GM12878 (cell line): ENCODE data around the gene DIAPH2. TPM values are rescaled to one million over a fixed set of nuclear protein-coding genes. Genes with fewer than 3 reads are reported as not detected.

Source experiments
- ATAC-seq: fragments of 200-7000 bp; cut with Tn5 transposase; 3 replicates; pipeline ENCODE4 v1.9.1; 2020; ENCODE audit warnings: mild to moderate bottlenecking, moderate library complexity
- BruUV-seq: library from RNA; stranded (reverse); fragments of 400-500 nt; replicated peaks from 2 replicates; lab custom pipeline; 2021; lab: Mats Ljungman, UMichigan
- CTCF ChIA-PET: fragments of 300-600 bp; sonication (Branson Sonifier 250); formaldehyde crosslinking; extraction: SDS; loops from one replicate; lab custom pipeline; 2021; ENCODE audit warnings: inconsistent platforms; lab: Yijun Ruan, JAX
- POLR2A ChIA-PET: fragments of 350-600 bp; formaldehyde crosslinking; extraction: SDS; loops from one replicate; lab custom pipeline; 2021; ENCODE audit warnings: inconsistent platforms; lab: Charles Lee
- RAD21 ChIA-PET: fragments of 300-600 bp; sonication (Branson Sonifier 250); formaldehyde crosslinking; loops from one replicate; lab custom pipeline; 2023; ENCODE audit warnings: antibody characterized with exemption; ENCODE audit not compliant: unreplicated experiment; lab: Charles Lee
- SMC1A ChIA-PET: fragments of 300-600 bp; sonication (Branson Sonifier 250); formaldehyde crosslinking; loops from one replicate; lab custom pipeline; 2023; ENCODE audit not compliant: unreplicated experiment, uncharacterized antibody; lab: Charles Lee
- DNase-seq: peaks from one replicate; pipeline ENCODE4 v3.0.0-alpha.2; 2011; ENCODE audit warnings: low read depth, low spot score
- FAIRE-seq: peaks from 3 replicates; lab custom pipeline; 2011; peaks lifted over from hg19 to GRCh38; lab: Jason Lieb, UNC
- H2AFZ ChIP-seq: 2 replicates; pipeline ENCODE4 v1.6.0; 2011; ENCODE audit warnings: low read depth, low read length, control low read depth; ENCODE audit not compliant: control insufficient read depth
- H3K27ac ChIP-seq: 2 replicates; pipeline ENCODE4 v1.5.1; 2011; ENCODE audit warnings: control low read depth; ENCODE audit not compliant: control insufficient read depth, insufficient read depth
- H3K27me3 ChIP-seq, 2 experiments: replicated peaks in 1 of 2; 2 replicates each; pipeline versions ENCODE4 v1.6.0 to v1.6.1; 2011; ENCODE audit warnings: low read length in 1 of 2; ENCODE audit not compliant: control insufficient read depth in 2 of 2, insufficient read depth in 2 of 2
- H3K36me3 ChIP-seq, 2 experiments: 2 replicates each; pipeline ENCODE4 v1.5.1; 2011; ENCODE audit warnings: low read length in 1 of 2; ENCODE audit not compliant: control insufficient read depth in 2 of 2, insufficient read depth in 2 of 2
- H3K4me1 ChIP-seq: 2 replicates; pipeline ENCODE4 v1.6.1; 2011; ENCODE audit warnings: mild to moderate bottlenecking, low read length, moderate library complexity, mixed read lengths; ENCODE audit not compliant: control insufficient read depth, insufficient read depth
- H3K4me2 ChIP-seq: 2 replicates; pipeline ENCODE4 v1.6.0; 2011; ENCODE audit warnings: control low read depth; ENCODE audit not compliant: control insufficient read depth, insufficient read depth
- H3K4me3 ChIP-seq: fragments of 200-600 bp; sonication (generic); 2 replicates; pipeline ENCODE4 v1.5.1; 2016
- H3K79me2 ChIP-seq: 2 replicates; pipeline ENCODE4 v1.6.0; 2011; ENCODE audit warnings: low read length; ENCODE audit not compliant: control insufficient read depth, insufficient read depth
- H3K9ac ChIP-seq: 2 replicates; pipeline ENCODE4 v1.8.0; 2011; ENCODE audit warnings: low read length, control low read depth, mixed read lengths; ENCODE audit not compliant: control insufficient read depth, insufficient read depth
- H3K9me3 ChIP-seq: replicated peaks from 3 replicates; pipeline ENCODE4 v1.5.1; 2011; ENCODE audit warnings: mild to moderate bottlenecking, low read length; ENCODE audit not compliant: control insufficient read depth, insufficient read depth
- H4K20me1 ChIP-seq: 2 replicates; pipeline ENCODE4 v1.6.0; 2011; ENCODE audit not compliant: control insufficient read depth, insufficient read depth
- CHD1 ChIP-seq: IDR thresholded peaks from 2 replicates; pipeline ENCODE4 v1.6.1; 2012; ENCODE audit warnings: low read depth, low read length, improper control_type of control experiment
- EZH2 ChIP-seq: IDR thresholded peaks from 2 replicates; pipeline ENCODE4 v1.6.1; 2012; ENCODE audit warnings: low read depth, mild to moderate bottlenecking, control low read depth, inconsistent platforms, low read length, borderline replicate concordance; ENCODE audit not compliant: control insufficient read depth
- JUND ChIP-seq: IDR thresholded peaks from 2 replicates; pipeline ENCODE4 v1.6.1; 2012; ENCODE audit warnings: low read depth, mild to moderate bottlenecking, low read length, improper control_type of control experiment, moderate library complexity
- LARP7 ChIP-seq: fragments of 450-650 bp; IDR thresholded peaks from 2 replicates; pipeline ENCODE4 v1.6.1; 2017; ENCODE audit warnings: mild to moderate bottlenecking
- NFYA ChIP-seq: IDR thresholded peaks from 2 replicates; pipeline ENCODE4 v1.6.1; 2011; ENCODE audit warnings: low read depth, mild to moderate bottlenecking, low read length, improper control_type of control experiment, borderline replicate concordance
- PKNOX1 ChIP-seq: fragments of 450-650 bp; IDR thresholded peaks from 2 replicates; pipeline ENCODE4 v1.6.1; 2016; ENCODE audit warnings: mild to moderate bottlenecking
- RBBP5 ChIP-seq: fragments of 200-600 bp; sonication (generic); conservative IDR thresholded peaks from 2 replicates; pipeline ENCODE4 v1.6.1; 2016
- SREBF1 ChIP-seq: IDR thresholded peaks from 2 replicates; pipeline ENCODE4 v1.6.1; 2012; ENCODE audit warnings: mild to moderate bottlenecking, low read length
- WGBS: methylation state at CpG from one replicate; pipeline ENCODE4 v1.1.6; 2016; ENCODE audit warnings: low lambda C conversion rate; ENCODE audit not compliant: insufficient replicate concordance, insufficient coverage; ENCODE audit errors: missing lambda C conversion rate; 5-methylcytosine and 5-hydroxymethylcytosine counted together
- in situ Hi-C: fragments of 300-500 bp; cut with MboI; formaldehyde crosslinking; loops from 9 replicates; pipeline ENCODE4 v1.14.3; 2018; ENCODE audit warnings: mixed read lengths
- intact Hi-C: fragments of 100-400 bp; cut with micrococcal nuclease; formaldehyde crosslinking; loops from one replicate; pipeline ENCODE4 v1.14.2; 2022; ENCODE audit not compliant: unreplicated experiment
- polyA plus RNA-seq, 11 experiments: library from polyadenylated mRNA; depleted of rRNA in 4 of 11; unstranded in 6 of 11; stranded (reverse) in 5 of 11; fragments of >200 nt; fragmentation: Nextera tagmentation in 4 of 11; fragmentation: Illumina TruSeq in 1 of 11; extraction: Ambion mirVana in 4 of 11; extraction: Trizol in 1 of 11; gene quantifications; 1 replicate in 1 of 11; 2 replicates in 10 of 11; pipeline versions ENCODE4 v1.2.1 to v1.2.3, GENCODE V29; 2011 to 2016; ENCODE audit warnings: inconsistent platforms in 2 of 11, missing spikeins in 2 of 11, low read depth in 1 of 11
- total RNA-seq, 4 experiments: library from RNA; depleted of rRNA in 3 of 4; stranded (reverse); fragments of >200 nt in 3 of 4; fragmentation: Illumina TruSeq in 1 of 4; extraction: Trizol in 1 of 4; gene quantifications; 2 replicates each; pipeline versions ENCODE4 v1.2.1 to v1.2.3, GENCODE V29; 2013 to 2021

Gene DIAPH2
- total and polyA plus RNA-seq, 10 of the 15 experiments (the other 5 are each of a cell fraction or from before 2014, with no cell fraction given), result 2.2 to 16.6 (median 8.8) TPM

GRCh38 chrX:96700625-96701024, 16.0 kb downstream of the DIAPH2 start:
- CTCF ChIA-PET, result interaction anchor here (1.8 kb wide), 1 partner anchor 8 kb away, joined by 7 read pairs; no protein-coding TSS in a partner anchor
- Histone ChIP-seq H3K36me3 (no peaks in the 10 kb centered on the region), H3K9me3 (no peaks in the 10 kb centered on the region), H3K4me1 (no peaks in the 10 kb centered on the region), H3K79me2 (no peaks in the 10 kb centered on the region), H3K27ac (no peak overlapping the region), H2AFZ (no peak overlapping the region), H3K4me3 (no peak overlapping the region), H3K4me2 (no peak overlapping the region), H4K20me1 (no peaks in the 10 kb centered on the region), H3K9ac (no peak overlapping the region), H3K27me3 (no peaks in the 10 kb centered on the region)
- no TSS peak for BruUV-seq
- intact Hi-C loops (no loop called here), in situ Hi-C loops (no loop called here)
- RAD21 ChIA-PET, result no interaction called here
- no peak for FAIRE-seq
- SMC1A ChIA-PET, result no interaction called here
- WGBS, result 55% methylated on average over 1 of the region's 1 CpG
- no peak for TF ChIP-seq PKNOX1
- TF ChIP-seq RBBP5, result no peak
- no peak for TF ChIP-seq SREBF1
- TF ChIP-seq LARP7, result no peak
- TF ChIP-seq CHD1, result no peak
- TF ChIP-seq NFYA, result no peak
- no peak for TF ChIP-seq EZH2
- no peak for TF ChIP-seq JUND
- no peak for DNase-seq
- no peak for ATAC-seq
- POLR2A ChIA-PET, result interaction anchor here (0.6 kb wide), 1 partner anchor 299 kb away, joined by 3 read pairs; no protein-coding TSS in a partner anchor
